A673 (cell line): ENCODE data around the gene DDT. TPM values are rescaled to one million over a fixed set of nuclear protein-coding genes. Genes with fewer than 3 reads are reported as not detected.

ENCODE experiments used
- BruUV-seq: library from RNA; stranded (reverse); fragments of 400-500 nt; replicated peaks from 2 replicates; lab custom pipeline; 2021; lab: Mats Ljungman, UMichigan
- CTCF ChIA-PET: fragments of 300-600 bp; sonication (Branson Sonifier 250); formaldehyde crosslinking; loops from one replicate; lab custom pipeline; 2022; ENCODE audit warnings: antibody characterized with exemption; lab: Charles Lee
- POLR2A ChIA-PET: fragments of 300-600 bp; sonication (Branson Sonifier 250); formaldehyde crosslinking; loops from one replicate; lab custom pipeline; 2022; ENCODE audit warnings: antibody characterized with exemption; ENCODE audit not compliant: low non-redundant PET; lab: Charles Lee
- DNase-seq: peaks from one replicate; pipeline ENCODE4 v3.0.0-alpha.2; 2015; ENCODE audit warnings: low spot score
- H3K27ac ChIP-seq: fragments of 200-600 bp; sonication (generic); 2 replicates; pipeline ENCODE4 v1.5.1; 2016; ENCODE audit warnings: mixed run types, low read depth, mild to moderate bottlenecking, mixed read lengths, antibody characterized with exemption, low read length; ENCODE audit not compliant: poor library complexity, severe bottlenecking
- H3K27me3 ChIP-seq: fragments of 200-600 bp; sonication (generic); replicated peaks from 2 replicates; pipeline ENCODE4 v1.6.1; 2017; ENCODE audit warnings: mixed run types, low read depth, mild to moderate bottlenecking, mixed read lengths, antibody characterized with exemption, low read length; ENCODE audit not compliant: insufficient read depth, poor library complexity
- H3K36me3 ChIP-seq: fragments of 200-600 bp; sonication (generic); 2 replicates; pipeline ENCODE4 v1.6.1; 2016; ENCODE audit warnings: mixed run types, mild to moderate bottlenecking, mixed read lengths, antibody characterized with exemption, low read length; ENCODE audit not compliant: insufficient read depth, poor library complexity, severe bottlenecking
- H3K4me1 ChIP-seq: fragments of 200-600 bp; sonication (generic); 2 replicates; pipeline ENCODE4 v1.6.1; 2017; ENCODE audit warnings: mixed run types, mild to moderate bottlenecking, mixed read lengths, antibody characterized with exemption, low read length; ENCODE audit not compliant: insufficient read depth, poor library complexity, severe bottlenecking
- H3K4me3 ChIP-seq: fragments of 200-600 bp; sonication (generic); 2 replicates; pipeline ENCODE4 v1.5.1; 2016; ENCODE audit warnings: low read depth, mixed run types, mild to moderate bottlenecking, mixed read lengths, low read length; ENCODE audit not compliant: poor library complexity, severe bottlenecking
- H3K9me3 ChIP-seq: fragments of 200-600 bp; sonication (generic); 2 replicates; pipeline ENCODE4 v1.6.1; 2016; ENCODE audit warnings: mixed run types, low read depth, mild to moderate bottlenecking, mixed read lengths, antibody characterized with exemption, low read length; ENCODE audit not compliant: poor library complexity, severe bottlenecking
- EZH2 ChIP-seq: fragments of 200-600 bp; sonication (generic); IDR thresholded peaks from 2 replicates; pipeline ENCODE4 v1.6.1; 2017; ENCODE audit warnings: borderline replicate concordance, low read depth, mild to moderate bottlenecking, mixed read lengths, antibody characterized with exemption, low read length; ENCODE audit not compliant: poor library complexity, severe bottlenecking
- intact Hi-C: fragments of 100-400 bp; cut with micrococcal nuclease; formaldehyde crosslinking; loops from one replicate; pipeline ENCODE4 v1.10.0; 2022; ENCODE audit not compliant: unreplicated experiment
- total RNA-seq: library from RNA; stranded (reverse); gene quantifications from 2 replicates; pipeline ENCODE4 v1.2.3, GENCODE V29; 2021
- TF ChIP-seq, protein P1 (sequence below): fragments of 300-800, 200-600 bp; sonication (generic); conservative IDR thresholded peaks from 2 replicates; pipeline ENCODE4 v1.5.1; 2017; ENCODE audit warnings: low read depth, mild to moderate bottlenecking, antibody characterized with exemption, low read length, moderate library complexity, mixed read lengths

DDT gene
- total RNA-seq, 1 experiment from 2014 or later, result 108 TPM

DNA sequence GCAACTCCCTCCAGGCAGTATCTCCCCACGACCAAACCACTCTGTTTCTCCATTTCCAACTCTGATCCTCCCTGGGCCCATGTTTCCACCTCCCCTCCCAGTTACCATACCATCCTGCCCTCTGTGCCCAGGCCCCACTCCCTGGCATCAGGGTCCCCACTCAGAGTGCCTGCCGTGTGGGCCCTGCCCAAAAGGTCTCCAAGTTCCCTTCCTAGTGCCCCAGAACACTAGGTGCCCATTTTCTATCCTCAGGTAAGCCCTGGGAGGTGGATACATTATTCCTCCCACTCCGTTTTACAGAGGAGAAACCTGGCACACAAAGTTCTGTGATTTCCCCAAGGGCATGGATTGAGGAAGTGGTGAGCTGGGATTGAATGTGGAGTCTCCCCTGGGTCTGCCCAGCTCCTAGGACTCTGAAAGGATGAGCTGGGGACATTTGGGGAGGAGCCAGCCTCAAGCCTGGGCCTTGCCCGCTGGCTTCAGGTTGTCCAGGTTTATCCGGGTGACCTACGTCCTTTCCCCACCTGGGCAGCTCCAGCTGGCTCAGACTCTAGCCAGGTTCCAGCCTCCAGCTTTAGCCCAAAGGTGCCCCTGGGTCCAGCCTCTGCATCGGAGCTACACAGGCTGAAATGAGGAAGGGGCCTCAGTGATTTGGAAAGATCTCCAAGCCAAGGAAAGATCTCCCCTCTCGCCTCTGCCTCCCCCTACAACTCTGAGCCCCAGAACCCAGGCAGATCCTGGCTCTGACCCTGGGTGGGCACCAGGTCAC, 33.2 kb upstream of the DDT start:
- intact Hi-C loops, result no loop called here
- Histone ChIP-seq H3K36me3 (no peaks in the 10 kb centered on the region), H3K4me1 (no peaks in the 10 kb centered on the region), H3K4me3 (no peak overlapping the region), H3K27ac (no peak overlapping the region), H3K27me3 (no peaks in the 10 kb centered on the region), H3K9me3 (no peaks in the 10 kb centered on the region)
- no TSS peak for BruUV-seq
- DNase-seq, result no peak
- ChIA-PET CTCF (no interaction called here), POLR2A (interaction anchor here (0.6 kb wide), 1 partner anchor 12 kb away, joined by 24 read pairs; no protein-coding TSS in a partner anchor)
- no peak for TF ChIP-seq EZH2
- TF ChIP-seq, protein P1, sequence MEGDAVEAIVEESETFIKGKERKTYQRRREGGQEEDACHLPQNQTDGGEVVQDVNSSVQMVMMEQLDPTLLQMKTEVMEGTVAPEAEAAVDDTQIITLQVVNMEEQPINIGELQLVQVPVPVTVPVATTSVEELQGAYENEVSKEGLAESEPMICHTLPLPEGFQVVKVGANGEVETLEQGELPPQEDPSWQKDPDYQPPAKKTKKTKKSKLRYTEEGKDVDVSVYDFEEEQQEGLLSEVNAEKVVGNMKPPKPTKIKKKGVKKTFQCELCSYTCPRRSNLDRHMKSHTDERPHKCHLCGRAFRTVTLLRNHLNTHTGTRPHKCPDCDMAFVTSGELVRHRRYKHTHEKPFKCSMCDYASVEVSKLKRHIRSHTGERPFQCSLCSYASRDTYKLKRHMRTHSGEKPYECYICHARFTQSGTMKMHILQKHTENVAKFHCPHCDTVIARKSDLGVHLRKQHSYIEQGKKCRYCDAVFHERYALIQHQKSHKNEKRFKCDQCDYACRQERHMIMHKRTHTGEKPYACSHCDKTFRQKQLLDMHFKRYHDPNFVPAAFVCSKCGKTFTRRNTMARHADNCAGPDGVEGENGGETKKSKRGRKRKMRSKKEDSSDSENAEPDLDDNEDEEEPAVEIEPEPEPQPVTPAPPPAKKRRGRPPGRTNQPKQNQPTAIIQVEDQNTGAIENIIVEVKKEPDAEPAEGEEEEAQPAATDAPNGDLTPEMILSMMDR, result no peak

DNA sequence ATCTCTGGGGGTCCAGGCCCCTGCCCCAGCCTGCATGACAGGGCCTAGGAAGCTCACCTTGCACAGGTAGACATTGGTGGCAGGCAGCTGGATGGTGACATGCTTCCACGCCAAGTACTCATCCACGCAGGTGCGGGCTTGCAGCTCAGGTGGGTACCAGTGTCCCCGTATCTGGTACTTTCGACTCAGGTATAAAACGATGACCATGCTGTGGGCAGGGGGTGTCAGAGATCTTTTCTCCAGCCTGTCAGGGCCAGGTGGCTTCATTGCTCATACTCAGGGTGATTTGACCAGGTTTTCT, 32.6 kb upstream of the DDT start:
- Histone ChIP-seq H3K27ac (no peak overlapping the region), H3K36me3 (no peaks in the 10 kb centered on the region), H3K27me3 (no peaks in the 10 kb centered on the region), H3K4me3 (no peak overlapping the region), H3K9me3 (no peaks in the 10 kb centered on the region), H3K4me1 (no peaks in the 10 kb centered on the region)
- intact Hi-C loops, result no loop called here
- no TSS peak for BruUV-seq
- ChIA-PET CTCF (no interaction called here), POLR2A (no interaction called here)
- TF ChIP-seq, protein P1, result no peak
- TF ChIP-seq EZH2, result no peak
- DNase-seq, result no peak

DNA sequence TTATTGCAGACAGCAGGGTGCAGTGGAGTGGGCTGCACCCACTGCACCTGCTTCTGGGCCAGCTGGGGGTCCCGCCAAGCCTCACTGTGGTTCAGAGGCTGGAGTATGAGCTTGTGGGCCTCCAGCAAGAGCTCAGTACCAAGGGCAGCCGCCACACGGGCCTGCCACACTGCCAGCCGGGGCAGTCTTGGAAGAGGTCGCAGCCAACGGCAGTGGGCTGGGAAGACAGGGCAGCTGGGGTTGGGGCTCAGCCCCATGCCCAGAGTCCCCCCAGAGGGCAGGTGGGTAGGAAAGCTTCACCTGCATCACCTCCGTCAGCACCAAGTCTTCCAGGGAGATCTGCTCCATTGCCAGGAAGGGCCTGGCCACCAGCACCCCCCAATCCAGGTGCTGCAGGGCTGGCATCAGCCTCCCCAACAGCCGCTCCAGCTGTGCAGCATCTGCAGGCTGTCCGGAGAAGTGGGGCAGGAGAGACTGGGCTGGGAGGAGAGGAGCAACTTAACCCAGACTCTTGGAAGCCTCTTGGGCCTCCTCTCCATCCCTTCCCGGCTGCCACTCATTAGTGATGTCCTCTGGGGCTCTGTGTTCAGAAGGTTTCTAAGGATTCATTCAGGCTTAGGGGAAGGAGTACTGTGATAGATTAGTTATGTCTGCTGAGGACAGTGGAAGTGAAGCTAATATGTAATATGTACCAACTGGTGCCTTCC, 32.1 kb upstream of the DDT start:
- no peaks in the 10 kb centered on the region for H3K36me3 ChIP-seq

More for the DNA sequence above, 32.1 kb upstream of the DDT start:
- Histone ChIP-seq H3K4me3 (no peak overlapping the region), H3K27me3 (no peaks in the 10 kb centered on the region), H3K27ac (no peak overlapping the region), H3K4me1 (no peaks in the 10 kb centered on the region), H3K9me3 (no peaks in the 10 kb centered on the region)
- TF ChIP-seq EZH2, result no peak
- TF ChIP-seq, protein P1, result no peak
- BruUV-seq, result no TSS peak
- ChIA-PET CTCF (no interaction called here), POLR2A (no interaction called here)
- no peak for DNase-seq
- intact Hi-C loops, result no loop called here
